ENCODE data around the gene KIAA1217.

KIAA1217 gene

GRCh38 chr10:24340883-24341282 lies 131.9 kb downstream of the KIAA1217 start:
- Histone ChIP-seq H3K9ac (ENCODE audit: low read length) (no peak overlapping the region), H3K4me2 (ENCODE audit: low read length) (no peak overlapping the region), H3K36me3 (ENCODE audit: insufficient read depth, low read length) (no peaks in the 10 kb centered on the region), H3K4me1 (ENCODE audit: insufficient read depth, low read length, severe bottlenecking) (no peaks in the 10 kb centered on the region), H3F3A (ENCODE audit: insufficient read depth, low read length) (no peaks in the 10 kb centered on the region), H4K20me1 (ENCODE audit: insufficient read depth, low read length) (no peaks in the 10 kb centered on the region), H3K9me3 (ENCODE audit: low read length) (no peaks in the 10 kb centered on the region), H2AFZ (ENCODE audit: low read length) (no peak overlapping the region), H3K27me3 (ENCODE audit: insufficient read depth, low read length) (no peaks in the 10 kb centered on the region), H3K4me3 (ENCODE audit: low read depth, low read length, poor library complexity, severe bottlenecking) (no peak overlapping the region), H3K9me2 (ENCODE audit: low read depth, low read length) (no peaks in the 10 kb centered on the region), H3K27ac (ENCODE audit: low read depth, low read length, poor library complexity, severe bottlenecking) (no peak overlapping the region), H3K79me2 (ENCODE audit: insufficient read depth, low read length) (no peaks in the 10 kb centered on the region)
- TF ChIP-seq EZH2 (IDR thresholded peaks at IDR 0.05; ENCODE audit: borderline replicate concordance, low read length), result no peak
- no peak for TF ChIP-seq CTCF (IDR thresholded peaks at IDR 0.05; ENCODE audit: low read length)

DNA sequence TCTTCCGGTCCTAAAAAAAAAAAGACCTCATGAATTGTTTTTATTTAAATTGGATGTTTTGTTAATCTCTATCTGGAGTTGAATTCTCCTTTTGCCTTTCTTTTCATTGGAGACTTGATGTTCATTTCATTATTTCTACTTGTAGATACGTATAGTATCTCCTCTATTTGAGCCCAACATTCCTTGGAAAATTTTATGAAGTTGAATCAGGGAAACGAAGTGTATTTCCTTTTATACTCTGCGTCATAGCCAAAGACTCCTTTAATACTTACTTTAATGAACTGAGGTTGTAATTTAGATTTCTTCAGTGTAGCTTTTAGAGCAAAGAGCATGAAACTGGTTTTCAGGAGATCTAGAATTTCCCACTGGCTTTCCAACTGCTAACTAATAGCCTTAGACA lies 132.4 kb downstream of the KIAA1217 start:
- no peaks in the 10 kb centered on the region for H3K4me1 ChIP-seq (ENCODE audit: insufficient read depth, low read length, severe bottlenecking)
- H3K36me3 ChIP-seq (ENCODE audit: insufficient read depth, low read length), result no peaks in the 10 kb centered on the region
- H3K79me2 ChIP-seq (ENCODE audit: insufficient read depth, low read length), result no peaks in the 10 kb centered on the region
- no peaks in the 10 kb centered on the region for H3F3A ChIP-seq (ENCODE audit: insufficient read depth, low read length)
- no peaks in the 10 kb centered on the region for H3K9me3 ChIP-seq (ENCODE audit: low read length)
- H3K4me3 ChIP-seq (ENCODE audit: low read depth, low read length, poor library complexity, severe bottlenecking), result no peak overlapping the region
- no peak overlapping the region for H3K4me2 ChIP-seq (ENCODE audit: low read length)
- no peak overlapping the region for H3K9ac ChIP-seq (ENCODE audit: low read length)
- TF ChIP-seq EZH2 (IDR thresholded peaks at IDR 0.05; ENCODE audit: borderline replicate concordance, low read length), result no peak
- TF ChIP-seq CTCF (IDR thresholded peaks at IDR 0.05; ENCODE audit: low read length), result no peak
- H3K27ac ChIP-seq (ENCODE audit: low read depth, low read length, poor library complexity, severe bottlenecking), result no peak overlapping the region
- no peak overlapping the region for H2AFZ ChIP-seq (ENCODE audit: low read length)
- no peaks in the 10 kb centered on the region for H3K27me3 ChIP-seq (ENCODE audit: insufficient read depth, low read length)
- no peaks in the 10 kb centered on the region for H4K20me1 ChIP-seq (ENCODE audit: insufficient read depth, low read length)
- no peaks in the 10 kb centered on the region for H3K9me2 ChIP-seq (ENCODE audit: low read depth, low read length)

DNA sequence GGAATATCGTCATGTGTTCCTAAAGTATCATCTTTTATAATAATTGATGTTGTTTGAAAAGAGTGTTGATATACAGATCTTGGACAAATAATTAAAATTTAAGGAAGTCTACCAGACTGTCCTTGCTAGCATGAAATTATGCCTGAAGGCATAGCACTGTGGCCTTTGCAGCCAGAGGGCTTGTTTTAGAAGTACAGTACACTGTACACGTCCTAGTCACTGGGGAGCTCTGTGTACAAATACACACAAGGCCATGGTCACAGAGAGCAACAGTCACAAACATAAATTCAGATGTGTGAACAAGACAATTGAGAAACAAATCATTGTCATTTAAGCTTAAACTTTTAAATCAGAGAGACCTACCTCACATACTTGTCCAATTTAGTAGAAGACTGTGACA lies 133.0 kb downstream of the KIAA1217 start:
- no peaks in the 10 kb centered on the region for H3F3A ChIP-seq (ENCODE audit: insufficient read depth, low read length)
- H2AFZ ChIP-seq (ENCODE audit: low read length), result no peak overlapping the region
- no peaks in the 10 kb centered on the region for H4K20me1 ChIP-seq (ENCODE audit: insufficient read depth, low read length)
- no peak overlapping the region for H3K4me2 ChIP-seq (ENCODE audit: low read length)
- H3K9ac ChIP-seq (ENCODE audit: low read length), result no peak overlapping the region
- TF ChIP-seq CTCF (IDR thresholded peaks at IDR 0.05; ENCODE audit: low read length) (no peak), EZH2 (IDR thresholded peaks at IDR 0.05; ENCODE audit: borderline replicate concordance, low read length) (no peak)
- H3K27me3 ChIP-seq (ENCODE audit: insufficient read depth, low read length), result no peaks in the 10 kb centered on the region
- no peaks in the 10 kb centered on the region for H3K9me3 ChIP-seq (ENCODE audit: low read length)
- H3K79me2 ChIP-seq (ENCODE audit: insufficient read depth, low read length), result no peaks in the 10 kb centered on the region
- H3K9me2 ChIP-seq (ENCODE audit: low read depth, low read length), result no peaks in the 10 kb centered on the region
- no peaks in the 10 kb centered on the region for H3K36me3 ChIP-seq (ENCODE audit: insufficient read depth, low read length)
- H3K27ac ChIP-seq (ENCODE audit: low read depth, low read length, poor library complexity, severe bottlenecking), result no peak overlapping the region
- H3K4me3 ChIP-seq (ENCODE audit: low read depth, low read length, poor library complexity, severe bottlenecking), result no peak overlapping the region
- H3K4me1 ChIP-seq (ENCODE audit: insufficient read depth, low read length, severe bottlenecking), result no peaks in the 10 kb centered on the region
